ENCODE results near the gene PPP2R2C.

Gene PPP2R2C

DNA sequence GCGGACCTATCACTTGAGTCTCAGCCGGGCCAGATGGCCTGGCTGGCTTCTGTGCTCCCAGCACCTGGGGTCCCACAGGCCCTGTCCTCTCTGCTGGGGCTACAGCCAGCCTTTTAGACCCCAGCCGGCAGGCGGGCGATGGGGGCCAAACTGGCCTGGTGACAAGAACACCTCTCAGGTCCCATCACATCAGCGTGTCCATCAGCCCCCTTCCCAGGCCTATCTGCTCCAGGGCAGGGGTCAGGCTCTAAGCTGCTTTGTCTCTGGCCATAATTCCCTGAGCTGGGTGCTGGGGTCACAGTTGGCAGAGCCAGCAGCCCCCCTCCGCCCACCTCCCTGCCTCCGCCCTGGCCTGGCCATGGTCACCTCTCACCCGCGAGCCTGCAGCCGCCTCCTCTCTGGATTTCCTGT is 77.7 kb downstream of the PPP2R2C start:
- DNase-seq: no peak

DNA sequence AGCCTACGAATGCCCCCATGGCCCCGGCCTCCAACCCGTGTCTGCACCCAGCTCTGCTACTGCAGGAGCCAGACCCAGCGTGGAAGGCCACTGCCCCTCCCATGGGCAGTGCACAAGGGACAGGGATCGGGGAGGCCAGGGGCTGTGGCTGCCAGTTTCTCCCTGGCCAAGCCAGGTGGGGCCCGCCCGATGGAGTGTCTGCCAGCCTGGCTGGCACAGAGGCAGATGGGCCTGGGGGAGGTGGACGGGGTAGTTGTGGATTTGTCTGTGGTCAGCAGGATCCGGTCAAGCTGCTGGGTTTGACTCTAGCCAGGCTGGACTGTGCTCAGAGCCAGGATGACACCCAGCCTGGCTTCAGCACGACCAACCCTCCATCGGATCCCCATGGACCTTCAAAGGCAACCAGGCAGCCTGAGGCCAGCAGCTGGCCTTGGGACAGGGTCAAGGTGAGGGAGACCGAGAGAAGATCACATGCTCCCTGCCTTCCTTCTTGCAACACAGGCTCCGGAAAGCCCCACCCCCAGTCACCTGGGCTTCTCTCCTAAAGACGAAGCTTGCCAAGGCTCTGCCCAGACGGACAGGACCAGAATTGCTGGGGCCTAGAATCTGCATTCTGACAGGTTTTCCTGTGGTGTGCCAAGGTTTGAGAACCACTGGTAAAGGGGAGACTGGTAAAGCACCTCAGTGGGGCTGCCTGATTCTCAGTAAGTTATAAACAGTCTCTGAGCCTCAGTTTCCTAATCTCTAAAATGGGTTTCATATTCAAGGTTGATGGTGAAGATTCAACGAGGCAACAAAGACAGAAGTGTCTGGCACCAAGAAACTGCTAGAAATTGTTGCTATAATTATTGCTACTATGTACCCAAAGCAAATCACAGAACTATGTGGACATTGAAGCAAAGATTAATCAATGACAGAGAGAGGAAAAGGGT is 78.6 kb downstream of the PPP2R2C start:
- DNase-seq: no peak

DNA sequence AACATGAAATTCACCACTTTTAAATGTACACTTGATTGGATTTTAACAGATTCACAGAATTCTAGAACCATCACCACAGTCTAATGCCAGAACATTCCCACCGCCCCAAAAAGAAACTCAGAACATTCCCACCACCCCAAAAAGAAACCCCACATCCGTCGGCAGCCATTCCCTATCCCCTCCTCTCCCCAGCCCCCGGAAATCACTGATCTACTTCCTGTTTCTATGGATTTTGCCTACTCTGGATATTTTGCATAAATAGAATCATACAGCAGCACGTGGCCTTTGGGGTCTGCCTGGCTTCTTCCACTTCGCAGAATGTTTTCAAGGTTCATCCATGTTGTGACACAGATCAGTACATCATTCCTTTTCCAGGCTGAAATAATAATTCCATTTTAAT is 79.3 kb downstream of the PPP2R2C start:
- no peak for DNase-seq

DNA sequence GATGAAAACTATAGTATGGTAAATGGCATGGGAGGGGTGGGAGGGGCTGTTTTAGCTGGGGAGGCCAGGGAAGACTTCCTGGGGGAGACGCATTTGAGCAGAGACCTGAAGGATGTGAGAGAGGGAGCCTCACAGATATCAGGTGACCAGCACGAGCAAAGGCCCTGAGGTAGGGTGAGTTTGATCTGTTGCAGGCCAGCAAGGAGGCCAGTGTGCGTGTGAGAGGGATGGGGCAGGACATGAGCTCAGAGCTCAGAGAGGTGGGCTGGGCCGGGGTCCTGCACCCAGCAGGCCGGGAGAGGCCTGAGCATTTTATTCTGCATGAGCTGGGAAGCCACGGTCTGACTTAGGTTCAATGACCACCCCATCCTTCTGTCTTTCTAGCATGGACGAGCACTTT is 80.0 kb downstream of the PPP2R2C start:
- no peak for DNase-seq

DNA sequence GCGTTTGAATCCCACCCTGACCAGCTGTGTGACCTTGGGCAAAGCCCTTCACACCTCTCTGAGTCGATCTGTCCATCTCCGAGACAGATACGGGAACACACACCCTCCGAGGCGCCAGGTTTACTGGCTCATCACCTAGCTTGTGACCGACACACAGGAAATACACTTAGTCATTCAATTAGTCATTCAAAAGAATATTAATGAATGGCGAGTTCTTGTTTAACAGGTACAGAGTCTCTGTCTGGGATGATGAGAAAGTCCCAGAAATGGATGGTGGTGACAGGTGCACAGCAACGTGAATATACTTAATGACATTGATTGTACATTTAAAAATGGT is 80.6 kb downstream of the PPP2R2C start:
- no peak for DNase-seq

DNA sequence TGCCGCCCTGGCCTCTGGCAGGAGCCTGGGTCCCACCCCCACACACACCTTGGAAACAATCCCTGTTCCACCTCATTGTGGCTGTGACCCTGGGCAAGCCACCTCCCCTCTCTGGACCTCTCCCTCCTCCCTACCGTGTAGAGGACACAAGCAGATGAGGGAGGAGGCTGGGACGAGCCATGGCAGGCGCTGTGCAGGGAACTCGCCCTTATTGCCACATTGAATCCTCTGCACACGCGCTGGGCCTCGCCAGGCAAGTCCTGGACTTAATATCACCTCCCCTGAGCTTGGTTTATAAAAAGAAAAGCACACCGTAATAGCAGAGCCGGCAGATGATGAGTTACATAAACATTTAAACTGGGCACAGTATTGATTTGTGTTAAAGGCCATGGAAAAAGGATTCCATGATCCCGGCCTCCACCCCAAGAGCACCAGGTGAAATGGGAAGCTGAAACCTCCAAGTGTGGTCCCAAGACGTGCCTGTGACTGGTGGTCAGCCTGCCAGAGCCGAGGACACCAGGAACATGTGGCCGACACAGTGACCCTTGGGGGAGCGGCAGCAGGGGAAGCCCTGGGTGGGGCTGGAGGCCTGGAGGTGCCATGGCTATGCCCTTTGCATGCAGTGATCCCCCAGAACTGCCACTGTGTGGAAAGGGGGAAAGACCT is 81.1 kb downstream of the PPP2R2C start:
- peak; percentile 21 for DNase-seq

DNA sequence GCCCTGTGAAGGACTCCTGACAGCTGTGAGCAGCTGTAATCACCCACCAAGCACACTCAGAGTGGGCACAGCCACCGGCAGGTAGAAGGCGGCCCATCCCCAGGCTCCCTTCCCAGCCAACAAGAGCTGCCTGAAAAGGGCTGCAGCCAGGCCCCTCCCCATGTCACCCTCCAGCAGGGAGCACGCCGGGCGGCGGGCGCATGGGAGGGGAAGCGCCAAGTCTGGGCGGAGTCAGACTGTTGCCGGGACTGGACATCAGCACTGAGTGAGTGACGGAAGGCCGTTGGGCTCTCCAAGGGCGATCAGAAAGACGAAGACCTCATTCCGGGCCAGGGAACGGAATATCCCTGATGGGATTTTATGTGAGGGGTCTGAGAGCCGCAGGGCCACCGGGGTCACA is 82.1 kb downstream of the PPP2R2C start:
- no peak for DNase-seq

DNA sequence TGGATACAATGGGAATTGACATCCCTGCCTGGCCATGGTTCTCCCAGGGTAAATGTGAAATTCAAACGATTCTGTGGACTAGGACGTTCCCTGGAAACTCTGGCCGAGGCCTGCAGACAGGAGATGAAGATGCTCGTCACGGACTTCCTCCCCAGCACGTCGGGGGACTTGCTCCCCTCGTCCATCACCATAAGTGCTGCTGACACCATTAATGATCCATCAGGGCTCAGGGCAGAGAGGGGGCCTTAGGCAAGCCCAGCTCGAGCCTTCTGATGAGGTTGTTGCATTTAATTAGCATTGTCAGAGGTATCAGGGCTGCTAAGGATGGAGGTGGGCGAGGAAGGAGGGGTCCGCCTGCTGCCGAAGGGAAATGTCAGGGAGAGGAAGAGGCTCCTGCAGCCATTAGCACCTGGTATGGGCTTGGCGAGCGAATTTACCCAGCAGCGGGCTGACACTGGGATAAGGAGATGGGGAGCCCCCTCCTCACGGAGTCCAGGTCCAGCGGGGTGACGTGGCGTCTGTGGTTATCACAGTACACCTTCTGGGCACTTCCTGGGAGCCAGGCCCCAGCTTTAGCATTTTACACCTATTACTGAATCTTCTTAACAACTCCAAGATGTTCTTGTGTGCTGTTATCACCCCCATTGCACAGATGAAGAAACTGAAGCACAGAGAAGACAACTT is 83.1 kb downstream of the PPP2R2C start:
- no peak for DNase-seq

DNA sequence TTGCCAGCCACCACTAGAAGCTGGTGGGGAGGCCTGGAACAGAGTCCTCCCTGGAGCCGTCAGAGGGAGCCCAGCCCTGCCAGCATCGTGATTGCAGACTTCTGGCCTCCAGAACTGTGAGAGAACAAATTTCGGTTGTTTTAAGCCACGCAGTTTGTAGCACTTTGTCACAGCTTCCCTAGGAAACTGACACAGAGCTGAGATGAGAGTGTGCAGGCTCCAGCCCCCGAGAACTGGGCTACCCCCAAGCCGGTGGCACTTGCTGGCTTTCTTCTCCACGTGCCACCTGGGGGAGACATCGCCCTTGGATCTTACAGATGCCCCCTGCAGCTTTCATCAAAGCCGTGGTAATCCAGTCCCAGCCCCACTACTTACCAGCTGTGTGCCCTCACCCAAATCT is 83.7 kb downstream of the PPP2R2C start:
- no peak for DNase-seq

DNA sequence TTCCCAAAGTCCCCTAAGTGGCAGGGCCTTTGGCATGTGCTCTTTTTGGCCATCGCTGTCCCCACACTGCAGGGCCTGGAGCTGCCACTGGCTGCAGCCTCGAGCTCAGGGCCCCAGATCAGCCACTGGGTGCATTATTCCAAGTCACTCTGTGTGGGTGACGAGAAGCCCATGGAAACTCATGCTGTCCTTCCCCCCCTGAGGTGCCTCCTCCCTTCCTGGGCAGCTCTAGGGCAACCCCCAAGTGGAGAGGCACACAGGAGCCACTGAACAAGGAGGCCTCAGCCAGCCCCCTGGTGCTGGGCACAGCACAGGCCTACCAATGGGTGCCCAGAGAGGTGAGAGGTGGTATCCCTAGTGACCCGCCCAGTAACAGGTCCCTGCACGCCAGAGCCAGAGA is 84.5 kb downstream of the PPP2R2C start:
- no peak for DNase-seq

DNA sequence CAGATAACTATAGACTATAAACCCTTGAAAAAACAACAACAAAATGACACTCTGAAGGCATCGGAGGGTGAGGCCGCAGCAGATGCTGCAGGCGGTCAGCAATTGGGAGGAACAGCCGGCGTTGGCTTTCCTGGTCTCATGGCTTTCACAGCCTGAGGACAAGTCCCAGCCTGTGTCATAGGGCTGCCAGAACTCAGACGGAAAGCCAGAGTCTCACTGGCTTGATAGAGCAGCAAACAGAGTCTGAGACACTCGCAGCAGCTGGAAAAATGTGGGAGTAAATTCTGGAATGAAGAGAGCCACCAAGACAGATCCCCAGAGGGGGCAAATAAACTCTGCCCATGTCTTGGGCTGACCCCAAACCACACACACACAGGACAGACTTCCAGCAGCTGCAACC is 86.3 kb downstream of the PPP2R2C start:
- DNase-seq: no peak

DNA sequence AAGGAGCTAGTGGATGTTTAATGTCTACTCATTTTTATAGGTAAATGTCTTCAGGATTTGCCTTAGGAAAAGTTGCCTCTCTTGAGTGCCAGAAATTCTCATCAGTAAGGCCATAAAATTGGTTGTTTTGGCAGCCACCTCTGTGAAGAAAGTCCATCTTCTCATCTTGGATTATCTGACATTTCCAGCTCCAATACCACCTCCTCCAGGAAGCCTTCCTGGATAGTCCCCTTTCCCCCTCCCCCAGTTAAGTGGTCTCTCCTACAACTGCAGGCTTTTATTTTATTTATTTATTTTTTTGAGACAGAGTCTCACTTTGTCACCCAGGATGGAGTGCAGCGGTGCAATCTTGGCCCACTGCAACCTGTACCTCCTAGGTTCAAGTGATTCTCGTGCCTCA is 87.1 kb downstream of the PPP2R2C start:
- no peak for DNase-seq

DNA sequence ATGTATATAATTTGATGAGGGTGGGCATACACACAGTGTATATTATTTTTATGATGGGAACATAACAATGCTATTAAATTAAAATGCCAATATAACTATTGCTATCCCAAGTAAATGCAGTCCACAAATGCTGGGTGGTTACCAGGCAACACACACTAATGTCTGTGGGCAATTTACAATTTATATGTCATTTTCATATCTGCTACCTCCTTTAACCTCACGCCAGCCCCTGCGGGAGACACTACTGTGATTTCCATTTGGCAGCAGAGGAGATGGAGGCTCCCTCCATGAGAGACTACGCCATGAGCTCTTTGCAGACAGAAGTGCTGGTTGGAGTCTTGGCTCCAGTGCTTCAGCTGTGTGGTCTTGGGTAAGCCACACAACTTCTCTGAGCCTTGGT is 87.9 kb downstream of the PPP2R2C start:
- no peak for DNase-seq

DNA sequence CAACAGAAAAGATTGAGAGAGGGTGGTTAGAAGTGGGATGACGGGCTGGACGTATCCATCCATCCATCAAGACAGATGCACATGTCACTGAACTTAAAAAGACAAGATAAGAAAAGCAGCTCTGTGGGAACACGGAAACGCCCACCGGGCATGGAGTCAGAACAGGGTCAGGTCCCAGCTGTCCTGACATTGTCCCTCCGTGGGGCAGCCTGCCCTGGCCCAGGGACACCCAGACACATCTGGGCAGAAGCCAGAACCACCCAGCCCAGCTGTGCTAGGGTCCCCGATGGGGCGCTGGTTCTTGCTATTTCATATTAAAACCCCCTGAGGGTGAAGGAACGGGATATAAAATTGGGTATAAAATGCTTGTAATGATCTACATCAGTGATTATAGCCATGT is 88.5 kb downstream of the PPP2R2C start:
- no peak for DNase-seq

DNA sequence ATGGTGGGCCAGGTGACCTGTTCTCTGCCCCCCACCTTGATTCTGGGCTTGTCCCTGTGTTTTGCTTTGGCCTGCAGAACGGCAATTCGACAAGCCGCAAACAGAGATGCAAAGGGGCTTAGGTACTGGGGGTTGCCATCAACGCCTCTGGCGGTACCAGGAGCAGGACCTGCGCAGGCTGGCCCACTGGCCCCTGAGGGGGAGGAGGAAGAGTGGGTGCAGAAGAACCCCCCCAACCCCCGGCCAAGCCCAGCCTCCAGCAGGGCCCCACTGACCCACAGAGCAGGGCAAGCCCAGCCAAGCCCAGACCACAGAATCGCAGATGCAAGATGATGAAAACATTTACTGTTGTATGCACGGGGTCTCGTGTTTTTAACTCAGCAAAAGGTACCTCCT is 89.4 kb downstream of the PPP2R2C start:
- no peak for DNase-seq

DNA sequence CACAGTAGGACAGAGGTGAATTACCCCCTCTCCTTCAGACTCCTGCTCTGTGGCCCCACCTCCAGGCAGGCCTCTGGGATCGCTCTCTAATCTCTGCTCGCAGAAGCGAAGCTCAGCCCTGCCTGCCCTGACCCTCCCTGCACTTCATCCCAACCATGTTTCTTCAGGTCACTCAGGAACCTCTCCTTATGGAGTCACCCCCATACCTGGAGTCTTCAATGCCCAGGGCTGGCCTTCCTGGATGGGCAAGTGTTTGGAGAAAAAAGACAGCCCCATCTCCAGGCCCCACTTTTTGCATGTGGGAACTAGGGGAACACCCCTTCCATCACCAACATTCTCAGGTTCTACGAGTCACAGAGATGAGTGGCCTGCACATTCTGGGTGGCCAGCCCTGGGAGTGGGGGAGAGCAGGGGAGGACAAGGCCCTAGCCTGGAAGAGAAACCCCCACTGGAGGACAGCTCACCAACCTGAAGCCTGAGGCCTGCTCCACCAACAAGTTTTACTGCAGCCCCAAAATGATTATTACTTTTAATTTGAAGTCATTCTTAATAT is 90.8 kb downstream of the PPP2R2C start:
- no peak for DNase-seq

DNA sequence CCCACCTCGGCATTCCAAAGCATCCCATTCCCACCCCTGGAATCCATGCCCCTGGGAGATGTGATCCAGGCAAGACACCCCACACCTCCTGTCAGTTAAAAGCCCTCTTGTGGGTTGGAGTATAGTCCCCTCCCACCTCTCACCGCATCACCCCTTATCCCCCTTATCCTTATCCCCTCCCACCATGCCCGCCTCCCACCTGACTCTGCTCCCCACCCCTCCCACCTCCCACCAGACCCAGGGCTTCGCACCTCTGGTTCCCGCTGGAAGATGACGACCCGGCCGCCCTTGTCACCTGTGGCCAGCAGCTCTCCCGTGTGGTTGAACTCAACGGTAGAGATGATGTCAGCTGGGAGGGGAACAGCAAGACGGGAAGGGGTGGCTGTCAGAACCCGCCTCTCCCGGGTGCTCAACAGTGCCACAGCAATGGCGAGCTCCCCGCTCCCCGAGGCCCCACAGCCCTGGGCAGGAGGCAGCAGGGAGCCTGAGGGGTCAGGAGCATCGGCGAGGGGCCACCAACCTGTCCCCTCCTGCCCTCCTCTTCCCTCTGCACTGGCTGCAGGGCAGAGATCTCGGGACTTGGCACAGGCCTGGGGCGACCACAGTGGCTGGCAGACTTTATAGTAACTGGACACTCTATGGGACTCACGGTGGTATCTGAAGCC is 91.5 kb downstream of the PPP2R2C start:
- no peak for DNase-seq

DNA sequence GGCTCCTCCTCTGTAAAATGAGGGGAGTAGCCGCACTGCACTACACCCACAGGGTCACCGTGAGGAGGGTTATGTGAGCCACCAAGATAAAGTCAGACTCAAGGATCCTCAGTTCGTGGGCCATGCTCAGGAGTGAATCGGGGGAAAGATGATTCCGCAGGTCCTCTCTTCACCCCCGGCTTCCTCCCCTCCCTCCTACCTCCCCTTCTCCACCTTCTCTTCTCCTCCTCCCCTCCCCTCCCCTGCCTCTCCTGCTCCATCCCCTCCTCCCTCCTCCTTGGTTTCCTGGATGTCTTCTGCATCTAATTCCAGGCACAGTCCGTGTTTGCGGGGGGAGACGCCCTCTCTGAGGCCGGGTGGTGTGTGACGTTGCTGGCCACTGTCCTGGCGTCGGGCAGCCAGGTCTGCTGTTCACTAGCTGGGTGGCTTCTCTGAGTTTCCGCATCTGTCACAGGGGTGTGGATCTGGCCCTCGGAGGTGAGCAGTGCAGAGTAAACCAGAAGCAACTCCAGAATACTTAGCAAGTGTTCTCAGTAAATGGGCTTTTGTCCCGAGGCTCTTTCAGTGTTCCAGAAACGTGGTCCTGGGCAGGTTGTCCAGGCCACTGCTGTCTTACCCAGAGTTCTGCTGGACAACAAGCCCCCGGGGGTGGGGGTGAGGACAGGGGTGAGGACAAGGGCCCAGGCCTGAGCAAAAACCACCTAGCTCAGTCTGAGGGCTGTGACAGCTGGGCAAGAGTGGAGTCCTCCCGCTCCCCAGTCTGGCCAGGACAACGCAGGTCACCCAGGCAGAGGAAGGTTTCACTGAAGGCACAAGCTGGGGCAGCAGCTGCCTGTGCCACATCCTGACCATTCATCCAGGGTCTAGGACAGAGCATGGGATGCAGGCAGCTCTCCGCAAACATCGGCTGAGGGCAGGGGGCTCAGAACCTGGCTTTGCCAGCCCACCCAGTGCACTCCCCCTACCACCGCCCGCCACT is 92.4 kb downstream of the PPP2R2C start:
- no peak for DNase-seq

DNA sequence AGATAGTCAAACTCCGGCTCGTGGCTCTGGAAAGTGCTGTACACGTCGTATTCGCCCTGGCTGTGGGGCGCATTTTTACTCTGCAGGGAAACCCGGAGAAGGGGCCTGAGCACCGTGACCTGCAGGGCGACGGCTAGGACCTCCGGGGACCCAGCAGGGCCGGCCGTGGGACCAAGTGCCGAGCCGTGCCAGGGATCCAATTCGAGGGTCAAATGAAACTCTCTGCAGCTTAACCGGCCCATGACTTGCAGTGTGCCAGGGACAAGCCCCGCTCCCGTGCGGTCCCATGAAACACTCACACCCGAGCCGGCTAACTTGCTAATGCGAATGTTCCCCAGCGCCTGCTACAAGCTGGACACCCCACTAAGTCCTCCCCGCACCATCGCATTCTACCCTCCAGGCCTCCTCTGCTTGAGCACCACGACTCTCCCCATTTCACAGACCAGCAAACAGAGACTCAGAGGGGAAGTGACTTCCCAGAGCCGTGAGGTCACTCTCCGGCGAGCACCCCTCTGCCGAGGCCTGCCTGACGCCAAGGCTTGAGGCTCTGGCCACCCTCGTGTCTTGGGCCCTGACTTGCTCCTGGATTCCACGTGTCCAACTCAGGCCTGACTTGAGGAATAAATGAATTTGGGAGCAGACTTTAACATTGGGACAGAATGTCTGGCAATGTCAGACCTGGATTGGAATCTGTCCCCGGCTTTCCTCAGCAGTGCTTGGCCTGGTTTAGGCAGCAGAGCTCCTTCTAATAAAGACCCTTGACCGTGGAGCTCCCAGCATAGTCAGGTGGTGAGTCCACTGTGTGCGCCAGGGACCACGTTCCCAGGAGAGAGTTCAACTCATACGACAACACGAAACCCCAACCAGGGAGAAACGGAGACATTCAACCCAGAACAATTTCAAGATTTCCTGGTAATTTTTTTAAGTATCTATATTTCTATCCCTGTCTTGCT is 93.6 kb downstream of the PPP2R2C start:
- DNase-seq: no peak

DNA sequence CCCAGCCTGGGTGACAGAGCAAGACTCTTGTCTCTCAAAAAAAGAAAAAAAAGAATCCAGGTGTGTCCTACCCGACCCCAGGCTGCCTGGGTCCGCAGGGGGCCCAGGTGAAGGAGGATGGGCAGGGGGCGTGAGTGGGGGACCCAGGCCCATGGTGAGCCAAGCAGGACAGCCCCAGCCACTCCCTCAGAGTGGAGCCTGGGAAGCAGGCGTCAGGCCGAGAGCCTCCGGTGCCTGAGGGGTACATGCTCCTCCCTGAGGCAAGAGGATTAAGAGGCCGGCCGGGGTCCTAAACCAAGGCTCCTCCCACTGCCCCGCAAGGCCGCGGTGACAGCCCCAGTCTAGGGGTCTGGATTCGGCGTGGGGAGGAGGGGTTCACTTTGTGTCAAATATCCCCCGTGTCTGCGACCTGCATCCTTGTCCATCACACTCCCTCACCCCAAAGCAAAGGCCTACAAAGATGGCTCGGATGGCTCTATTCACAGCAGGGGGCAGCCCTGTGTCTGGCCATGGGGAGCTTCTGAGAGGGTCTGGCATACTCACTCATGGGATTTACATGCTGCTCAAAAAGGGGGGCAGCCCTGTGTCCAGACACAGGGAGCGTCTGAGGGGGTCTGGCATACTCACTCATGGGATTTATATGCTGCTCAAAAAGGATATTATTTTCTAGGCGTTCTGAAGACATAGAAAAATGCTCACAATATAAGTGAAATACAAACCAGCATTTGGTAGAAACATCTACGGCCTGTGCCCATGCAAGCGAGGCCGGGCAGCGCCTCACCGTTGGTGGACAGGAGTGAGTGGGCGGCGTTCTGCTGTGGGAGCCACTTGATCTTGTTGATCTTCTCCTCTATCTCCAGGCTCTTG is 94.6 kb downstream of the PPP2R2C start:
- no peak for DNase-seq

Data from COR-L47 (cell line).